GM12874 (cell line): ENCODE measurements around the gene HIVEP3.

Experiments
- CTCF ChIP-seq: IDR thresholded peaks from 2 replicates; pipeline ENCODE4 v1.5.1; 2011; ENCODE audit warnings: low read depth, mild to moderate bottlenecking, control low read depth, low read length, moderate library complexity; ENCODE audit not compliant: insufficient read depth

The HIVEP3 gene

GRCh38 chr1:41691424-41691823, 227.3 kb downstream of the HIVEP3 start:
- no peak for TF ChIP-seq CTCF

GRCh38 chr1:41690331-41690730, 228.4 kb downstream of the HIVEP3 start:
- no peak for TF ChIP-seq CTCF

GRCh38 chr1:41689558-41689981, 229.2 kb downstream of the HIVEP3 start:
- TF ChIP-seq CTCF = no peak

- no peak for TF ChIP-seq CTCF
Measured at GRCh38 chr1:41689139-41689538, 229.6 kb downstream of the HIVEP3 start.

- TF ChIP-seq CTCF = no peak
Measured at GRCh38 chr1:41687007-41687406, 231.7 kb downstream of the HIVEP3 start.

- TF ChIP-seq CTCF = no peak
Measured at GRCh38 chr1:41683681-41684500, 234.8 kb downstream of the HIVEP3 start.

- no peak for TF ChIP-seq CTCF
Measured at GRCh38 chr1:41682845-41683625, 235.7 kb downstream of the HIVEP3 start.
